Amniotic epithelial cell (primary cell): ENCODE data around the gene JAKMIP2.

Experiments
- DNase-seq: peaks from one replicate; pipeline ENCODE4 v3.0.0-alpha.2; 2010; ENCODE audit warnings: low read depth

Gene JAKMIP2

DNA sequence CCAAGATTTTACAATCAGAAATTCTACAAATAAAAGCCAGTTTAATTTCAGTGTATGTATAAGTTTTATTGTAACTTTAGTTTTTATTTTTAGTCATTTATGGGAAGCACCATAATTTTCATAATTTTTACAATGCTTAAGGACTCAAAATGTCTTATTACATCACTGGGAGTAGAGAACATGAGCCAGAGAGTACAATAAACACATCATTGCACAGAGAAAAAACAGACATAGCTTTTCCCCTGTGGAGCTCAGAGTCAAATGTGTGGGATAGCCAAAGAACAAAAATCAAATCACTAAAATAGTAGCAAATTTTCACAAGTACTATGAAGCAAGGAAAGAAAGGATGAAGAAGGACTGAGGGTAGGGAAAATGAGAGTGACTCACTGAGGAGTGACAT, 5.5 kb upstream of the JAKMIP2 start:
- DNase-seq, result no peak

DNA sequence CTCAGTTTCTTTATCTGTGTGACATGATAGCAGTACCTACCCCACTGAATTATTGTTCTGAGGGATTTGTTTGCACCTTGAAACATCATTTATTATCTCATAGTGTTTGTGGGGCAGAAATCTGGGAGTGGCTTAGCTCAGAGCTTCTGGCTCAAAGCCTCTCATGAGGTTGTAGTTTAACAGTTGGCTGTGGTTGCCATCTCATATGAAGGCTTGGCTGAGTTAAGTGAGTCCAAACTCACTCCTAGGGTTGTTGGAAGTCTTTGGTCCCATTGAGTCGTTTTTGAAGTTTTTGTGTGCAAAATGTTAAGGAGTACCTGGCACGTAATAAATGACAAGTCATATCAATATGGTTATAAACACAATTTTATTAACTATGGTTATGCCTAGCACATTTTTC, 3.6 kb upstream of the JAKMIP2 start:
- no peak for DNase-seq

DNA sequence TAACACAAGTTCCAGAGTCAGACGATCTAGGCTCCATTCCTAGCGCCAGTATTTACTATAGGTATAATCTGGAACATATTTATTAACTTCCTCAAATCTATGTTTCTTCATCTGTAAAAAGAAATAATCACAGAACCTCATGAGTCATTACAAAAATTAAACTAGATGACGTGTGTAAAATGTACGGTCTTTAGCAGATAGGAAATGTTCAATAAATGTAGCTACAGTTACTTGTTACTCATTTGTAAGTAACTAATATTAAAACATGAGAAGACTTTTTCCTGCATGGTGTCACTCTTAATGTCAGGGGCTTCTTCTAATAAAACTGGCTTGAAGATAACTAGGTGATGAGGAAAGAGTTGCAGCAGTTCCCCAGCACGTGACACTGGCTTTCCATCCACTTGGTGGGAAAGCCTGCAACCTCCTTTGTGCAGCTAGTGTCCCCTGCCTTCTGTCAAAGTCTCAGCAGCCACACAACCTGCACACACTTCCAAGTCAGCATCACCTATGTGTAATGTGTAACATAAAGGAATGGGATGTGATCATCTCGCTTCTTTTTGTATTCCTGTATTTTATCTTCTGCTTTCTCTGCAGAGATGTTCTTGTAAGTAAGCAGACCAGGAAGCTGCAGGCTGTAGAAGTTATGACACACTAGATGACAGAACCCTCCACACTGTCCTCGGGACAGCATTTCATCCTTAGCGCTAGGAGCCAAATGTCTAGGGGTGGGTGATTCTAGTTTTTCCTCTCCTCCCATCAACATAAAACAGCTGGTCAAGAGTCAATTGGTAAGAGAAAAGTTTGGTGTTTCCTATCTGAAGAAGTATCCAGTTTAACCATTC, 1.8 kb upstream of the JAKMIP2 start:
- DNase-seq, result no peak

DNA sequence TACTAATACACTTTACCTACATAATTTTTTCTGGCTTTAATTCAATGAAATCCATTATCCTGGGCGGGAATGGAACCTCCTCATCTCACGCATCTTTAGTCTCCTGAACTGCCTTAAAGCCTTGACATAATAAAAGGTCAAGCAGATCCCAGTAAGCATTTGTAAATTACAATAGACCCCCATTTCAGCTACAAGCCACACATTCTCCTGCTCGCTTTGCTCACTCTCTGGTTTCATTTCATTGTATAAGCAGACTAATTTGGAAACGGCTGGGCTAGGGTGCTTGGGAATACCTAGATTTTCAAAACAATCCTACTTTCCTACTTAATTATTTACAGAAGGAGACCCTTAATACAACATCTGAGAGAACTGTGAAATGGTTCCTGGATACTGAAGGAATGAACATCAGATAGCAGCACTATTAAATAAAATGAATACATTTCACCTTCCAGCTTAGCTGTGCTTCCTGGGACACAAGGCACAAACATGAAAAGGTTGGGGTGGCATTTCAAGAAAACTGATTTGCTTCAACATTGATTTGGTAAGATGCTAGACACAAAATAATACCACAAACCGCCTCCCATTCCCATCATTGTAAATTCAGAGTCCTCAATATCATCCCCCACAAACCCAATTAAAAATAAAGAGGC, 1.5 kb downstream of the JAKMIP2 start:
- DNase-seq, result no peak

DNA sequence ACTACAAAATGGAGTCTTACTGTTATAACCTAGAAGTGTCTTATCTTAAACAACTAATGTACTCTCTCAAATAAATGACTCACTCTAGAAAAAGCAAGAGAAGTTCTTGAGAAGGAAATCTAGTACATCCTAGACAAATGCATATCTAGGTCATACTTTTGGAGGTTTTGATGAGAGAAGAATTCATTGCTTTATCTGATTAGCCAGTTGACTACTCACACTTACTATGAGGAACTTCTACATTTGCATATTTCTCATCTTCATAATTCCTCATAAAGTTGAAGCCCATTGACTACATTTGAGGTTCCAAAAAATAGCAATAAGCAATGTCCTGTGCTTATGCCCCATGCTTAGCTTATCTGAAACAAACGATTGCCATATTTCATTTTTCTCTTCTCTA, 2.8 kb downstream of the JAKMIP2 start:
- peak; percentile 1 for DNase-seq

DNA sequence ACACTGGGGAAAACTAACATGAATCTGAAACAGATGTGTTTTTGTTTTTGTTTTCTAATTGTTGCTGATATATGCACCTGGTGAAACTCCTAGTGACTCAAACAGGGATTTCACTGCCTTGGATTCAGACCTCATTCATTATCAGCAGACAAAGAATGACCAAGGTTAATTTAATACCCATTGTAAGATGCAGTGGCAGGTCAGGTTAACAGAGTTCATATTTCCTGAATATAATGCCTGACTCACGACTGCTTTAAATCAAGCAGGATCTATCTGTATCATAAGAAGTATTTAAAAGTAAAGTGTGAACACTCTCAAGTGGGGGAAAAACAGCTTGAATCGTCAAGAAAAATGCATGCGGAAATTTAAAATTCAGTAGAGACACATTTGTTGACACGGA, 5.5 kb downstream of the JAKMIP2 start:
- DNase-seq, result no peak

DNA sequence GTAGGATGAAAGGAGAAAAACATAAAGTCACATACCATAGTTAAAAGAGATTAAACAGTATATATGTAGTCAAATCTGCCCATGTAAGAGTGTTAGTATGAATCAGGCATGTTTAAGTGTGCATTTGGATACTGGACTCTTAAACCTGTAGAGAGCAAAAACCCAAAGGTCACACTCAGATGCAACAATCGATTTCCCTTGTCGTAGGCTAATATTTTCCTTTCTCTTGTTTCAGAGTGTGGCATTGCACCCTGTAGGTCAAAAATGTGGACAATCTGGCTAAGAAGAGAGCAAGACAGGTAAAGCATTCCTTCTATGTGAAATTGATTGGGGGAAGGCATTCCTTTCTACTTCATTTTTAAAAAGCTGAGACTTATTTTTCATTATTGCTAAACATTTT, 8.9 kb downstream of the JAKMIP2 start:
- no peak for DNase-seq

DNA sequence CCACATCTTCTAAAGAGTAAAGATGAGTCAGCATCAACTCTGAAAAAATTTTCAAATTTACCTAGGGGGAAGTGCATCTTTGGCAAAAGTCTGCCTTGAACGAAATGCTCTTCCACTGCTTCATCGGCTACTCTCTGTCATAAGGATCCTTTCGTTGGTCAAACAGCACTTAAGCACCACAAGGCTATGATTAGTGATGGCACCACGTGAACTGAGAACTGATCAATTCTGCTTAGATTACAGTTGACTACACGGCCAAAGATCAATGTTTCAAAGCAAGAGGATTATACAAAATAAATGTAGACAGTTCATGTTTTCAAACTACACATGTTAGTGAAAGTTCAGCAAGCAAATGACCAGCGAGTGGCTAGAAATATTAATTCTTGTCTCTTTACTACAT, 9.4 kb downstream of the JAKMIP2 start:
- no peak for DNase-seq

DNA sequence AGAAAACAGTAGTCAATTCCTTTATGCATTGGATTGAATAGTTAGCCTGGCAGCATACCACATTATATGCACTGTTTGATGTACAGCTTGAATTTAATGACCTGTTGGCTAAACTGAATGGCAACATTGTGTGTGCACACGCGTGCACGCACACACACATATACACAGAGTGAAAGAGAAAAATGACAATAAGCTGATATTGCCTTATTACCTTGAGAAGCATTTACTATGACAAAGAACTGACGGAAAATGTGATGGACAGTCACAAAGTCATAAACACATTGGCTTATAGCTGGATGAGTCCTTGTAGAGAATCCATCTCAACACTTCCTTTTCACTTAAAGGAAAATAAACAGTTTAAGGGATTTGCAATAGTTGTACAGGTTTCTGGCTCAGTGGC, 15.5 kb downstream of the JAKMIP2 start:
- no peak for DNase-seq

DNA sequence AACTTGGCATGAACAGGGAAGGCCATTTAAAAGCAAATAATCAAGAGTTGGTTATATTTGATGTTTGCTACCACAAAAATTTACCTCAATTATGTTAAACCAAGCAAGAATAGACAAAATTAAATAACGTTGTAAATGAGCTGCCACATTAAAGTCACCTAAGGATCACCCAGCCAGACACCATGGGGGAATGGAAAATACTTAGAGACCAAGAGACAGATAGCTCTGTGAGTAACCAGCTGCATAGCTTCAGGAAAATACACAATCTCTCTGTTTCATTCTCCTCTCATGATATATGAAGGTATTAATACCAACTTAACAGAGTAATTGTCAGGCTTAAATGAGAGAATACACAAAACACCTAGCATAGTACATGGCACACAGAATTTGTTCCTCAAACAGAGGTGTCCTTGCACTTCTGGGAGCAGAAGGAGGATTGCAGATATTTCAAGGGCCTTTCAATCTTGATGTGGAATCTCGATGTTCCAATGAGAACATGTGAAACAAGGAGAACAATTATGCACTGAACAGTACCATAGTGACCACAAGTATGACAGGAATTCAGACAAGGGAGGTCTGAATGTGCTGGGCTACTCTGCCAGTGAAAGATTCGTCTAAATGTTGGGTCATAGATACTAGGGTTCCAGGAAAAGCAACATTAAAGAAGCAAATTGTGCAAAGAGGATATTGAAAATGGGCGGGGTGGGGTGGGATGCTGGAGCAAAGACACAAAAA, 18.6 kb downstream of the JAKMIP2 start:
- peak; percentile 85 for DNase-seq

DNA sequence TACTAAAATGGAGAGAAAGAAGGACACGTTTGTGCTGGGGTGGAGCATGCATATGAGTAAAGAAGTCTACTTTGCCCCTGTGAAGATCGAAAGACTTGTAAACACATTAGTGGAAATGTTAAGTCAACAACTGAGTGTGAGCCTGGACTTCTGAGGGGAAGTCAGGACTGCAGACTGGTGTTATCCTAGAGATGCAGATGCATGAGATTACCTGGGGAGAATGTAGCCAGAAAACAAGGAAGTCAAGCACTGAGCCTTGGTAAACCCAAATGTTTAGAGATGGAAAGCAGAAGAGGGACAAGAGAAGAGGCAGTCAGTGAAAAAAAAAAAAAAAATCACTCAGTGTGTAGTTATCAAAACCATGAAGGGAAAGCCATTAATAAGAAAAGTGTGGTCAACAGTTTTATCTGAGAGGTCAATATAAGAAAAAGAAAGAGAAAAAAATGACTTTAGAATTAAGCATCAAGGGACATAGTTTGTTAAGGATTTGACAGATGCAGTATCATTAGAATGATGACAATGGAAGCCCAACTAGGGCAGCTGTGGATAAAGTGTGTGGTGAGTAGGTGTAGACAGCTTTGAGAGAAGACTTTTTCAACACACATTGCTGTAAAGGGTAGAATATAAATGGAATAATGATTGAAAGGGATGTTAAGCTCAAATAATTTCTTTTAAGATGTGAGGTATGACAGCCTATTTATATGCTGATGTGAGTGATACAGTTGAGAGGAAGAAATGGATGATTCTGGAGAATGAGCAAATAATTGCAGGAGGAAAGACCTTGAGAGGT, 22.2 kb downstream of the JAKMIP2 start:
- no peak for DNase-seq

DNA sequence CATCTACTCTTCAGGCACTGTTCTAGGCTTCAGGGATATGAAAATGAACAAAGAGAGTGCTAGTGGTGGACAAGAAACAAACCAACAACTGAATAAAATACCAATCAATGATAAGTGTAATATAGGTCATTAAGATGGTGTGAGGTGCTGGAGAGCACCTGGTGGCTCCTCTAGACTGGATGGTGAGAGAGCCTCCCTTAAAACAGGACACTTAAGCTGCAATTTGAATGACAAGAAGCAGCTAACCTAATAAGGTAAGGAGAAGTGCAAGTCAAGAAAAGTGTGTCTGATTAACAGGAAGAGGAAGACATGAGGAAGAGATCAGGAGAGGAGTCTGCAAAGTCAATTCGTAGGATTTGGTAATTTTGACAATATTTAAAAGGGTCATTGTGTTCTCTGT, 23.1 kb downstream of the JAKMIP2 start:
- DNase-seq, result no peak

DNA sequence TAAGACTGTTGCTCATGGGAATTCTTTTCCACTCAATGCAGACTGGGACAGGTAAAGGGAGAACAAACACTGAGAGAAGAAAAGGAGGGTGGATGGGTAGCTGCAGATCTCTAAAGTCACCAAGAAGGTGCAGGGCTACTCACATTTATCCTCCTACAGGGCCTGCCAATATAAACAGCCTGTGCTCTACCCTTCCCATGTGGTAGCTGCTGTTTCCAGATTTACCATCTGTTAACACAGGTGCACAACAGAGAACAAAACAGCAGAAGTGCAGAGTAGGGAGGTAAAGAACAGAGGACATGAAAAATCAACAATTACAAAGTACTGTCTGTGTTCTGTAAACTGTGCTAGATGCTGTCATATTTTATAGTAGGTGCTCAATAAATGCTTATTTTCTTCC, 26.0 kb downstream of the JAKMIP2 start:
- DNase-seq, result no peak

DNA sequence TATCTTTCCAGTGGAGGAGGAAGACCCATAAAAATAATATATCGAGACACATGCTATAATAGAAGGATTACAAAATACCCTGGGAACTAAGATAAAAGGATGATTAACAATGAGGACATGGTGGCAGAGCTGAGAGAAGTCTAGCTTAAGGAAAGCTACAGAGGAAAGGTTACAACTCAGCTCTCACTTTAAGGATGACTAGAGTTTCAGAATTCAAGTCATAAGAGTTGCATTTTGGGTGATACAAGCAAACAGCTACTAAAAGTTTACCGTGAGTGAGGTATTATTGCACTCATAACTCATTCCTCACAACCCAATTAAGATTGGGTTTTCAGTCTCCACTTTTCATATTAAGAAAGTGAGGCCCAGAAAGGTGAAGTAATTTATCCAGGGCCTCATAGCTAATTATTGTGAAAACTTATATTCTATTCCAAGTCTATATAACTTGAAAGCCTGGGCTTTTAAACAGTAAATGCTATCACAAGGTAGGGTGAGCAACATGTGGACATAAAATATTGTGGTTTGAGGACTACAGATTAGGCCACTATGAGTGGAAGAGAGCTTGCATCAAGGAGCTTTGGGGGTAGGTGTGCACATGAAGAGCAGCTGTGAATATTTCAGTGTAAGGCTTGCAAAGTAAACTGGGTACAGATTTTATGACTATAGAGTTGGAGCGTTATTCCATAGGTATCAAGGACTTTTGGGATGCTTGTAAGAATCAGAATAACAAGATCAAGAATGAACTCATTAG, 28.0 kb downstream of the JAKMIP2 start:
- peak; percentile 2 for DNase-seq

DNA sequence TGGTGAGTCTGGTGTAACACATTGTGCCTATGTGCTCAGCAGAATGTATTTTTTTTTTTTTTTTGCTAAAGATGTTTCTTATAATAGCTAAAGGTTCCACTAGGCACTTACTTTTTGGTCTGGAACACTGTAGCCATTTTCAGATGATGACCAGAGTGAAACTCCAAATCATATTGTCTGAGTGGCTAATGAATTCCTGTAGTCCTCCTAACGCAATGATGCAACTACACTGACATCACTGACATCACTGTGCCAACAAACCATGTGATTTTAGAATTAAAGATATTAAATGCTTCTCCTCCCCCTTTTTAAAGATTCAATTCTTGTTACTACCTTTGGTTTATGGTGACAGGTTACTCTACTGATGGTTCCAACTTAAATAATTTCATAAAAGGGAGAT, 28.8 kb downstream of the JAKMIP2 start:
- peak; percentile 8 for DNase-seq

DNA sequence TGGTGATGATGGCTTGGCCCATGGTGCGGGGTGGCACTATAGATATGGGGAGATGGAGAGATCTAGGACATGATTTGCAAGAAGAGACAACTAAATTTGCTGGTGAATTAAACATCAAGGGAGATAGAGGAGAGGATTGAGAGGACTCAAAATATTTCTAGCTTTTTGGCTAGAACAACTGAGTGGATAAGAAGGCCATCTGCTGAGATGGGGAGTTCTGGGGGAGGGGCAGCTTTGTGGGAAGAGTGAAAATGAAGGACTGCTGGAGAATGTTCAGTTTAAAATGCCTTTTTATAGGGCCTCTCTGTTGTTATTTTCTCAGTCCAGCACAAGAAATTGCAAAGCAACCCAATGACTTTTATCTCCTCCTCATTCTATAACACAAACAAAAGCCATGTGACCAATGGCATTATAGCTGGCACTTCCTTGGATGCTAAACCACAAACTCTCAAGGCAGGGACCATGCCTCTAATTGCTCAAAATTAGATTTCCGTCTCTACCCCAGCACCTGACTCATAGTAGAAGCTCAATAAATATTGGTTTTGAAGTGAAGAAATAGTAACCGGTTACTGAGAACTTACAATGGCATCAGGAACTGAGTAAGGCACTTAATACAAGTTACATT, 29.8 kb downstream of the JAKMIP2 start:
- no peak for DNase-seq

DNA sequence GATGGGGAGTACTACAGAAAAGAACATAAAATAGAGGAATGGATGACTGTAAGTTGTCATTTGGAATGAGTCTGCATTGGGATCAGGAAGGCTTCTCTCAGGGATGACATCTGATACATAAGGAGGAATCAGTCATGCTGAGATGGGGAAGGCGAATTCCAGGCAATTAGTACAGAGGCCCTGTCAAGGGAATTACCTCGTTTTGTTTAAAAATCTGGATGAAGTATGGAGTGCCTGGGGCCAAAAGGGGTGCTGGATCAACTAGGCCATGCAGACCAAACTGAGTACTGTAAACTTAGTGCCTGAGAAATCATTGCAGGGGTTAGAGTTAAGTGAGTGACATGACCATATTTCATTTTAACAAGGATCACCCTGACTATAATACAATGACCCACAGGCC, 30.5 kb downstream of the JAKMIP2 start:
- no peak for DNase-seq

DNA sequence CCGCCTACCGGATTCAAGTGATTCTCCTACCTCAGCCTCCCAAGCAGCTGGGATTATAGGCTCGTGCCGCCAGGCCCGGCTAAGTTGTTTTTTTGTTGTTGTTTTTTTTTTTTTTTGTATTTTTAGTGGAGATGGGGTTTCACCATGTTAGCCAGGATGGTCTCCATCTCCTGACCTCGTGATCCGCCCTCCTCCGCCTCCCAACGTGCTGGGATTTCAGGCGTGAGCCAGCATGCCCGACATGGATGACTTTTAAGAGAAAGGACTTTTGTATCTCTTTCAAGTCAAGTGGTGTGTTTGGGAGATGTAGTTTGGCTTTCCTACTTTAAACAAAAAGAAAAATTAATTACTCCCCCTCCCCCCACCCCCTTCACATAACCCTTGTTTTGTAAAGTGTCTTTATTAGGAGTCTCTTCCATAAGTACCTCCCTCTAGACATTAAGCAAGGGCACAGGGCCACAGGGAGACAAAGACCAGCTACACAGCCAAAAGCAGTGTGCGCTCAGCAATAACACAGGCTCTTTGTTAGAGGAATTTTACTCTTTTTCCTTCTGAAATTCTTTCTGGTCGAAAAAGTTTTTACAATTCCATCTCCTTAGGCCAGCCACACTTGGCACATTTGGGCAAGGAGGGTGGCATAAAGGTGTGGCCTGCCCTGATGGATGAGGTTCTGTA, 31.2 kb downstream of the JAKMIP2 start:
- DNase-seq, result no peak

DNA sequence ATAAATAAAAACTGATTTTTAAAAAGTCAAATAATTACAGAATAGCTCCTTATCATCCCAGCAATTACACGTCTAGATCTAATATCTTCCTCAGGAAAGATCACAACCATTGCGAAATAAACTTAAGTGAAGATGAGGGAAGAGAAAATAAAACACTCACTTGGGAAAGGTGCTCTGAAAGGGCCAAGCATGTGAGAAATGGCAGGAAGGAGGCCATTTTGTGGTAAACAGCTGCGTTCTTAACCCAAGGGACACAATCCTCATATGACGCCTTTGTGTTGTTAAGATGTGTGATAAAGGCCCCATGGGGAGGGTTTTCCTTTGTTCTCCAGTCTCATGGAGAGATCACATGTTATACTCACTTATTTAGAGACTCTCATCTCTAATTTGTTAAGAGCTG, 32.5 kb downstream of the JAKMIP2 start:
- DNase-seq, result peak; percentile 6

DNA sequence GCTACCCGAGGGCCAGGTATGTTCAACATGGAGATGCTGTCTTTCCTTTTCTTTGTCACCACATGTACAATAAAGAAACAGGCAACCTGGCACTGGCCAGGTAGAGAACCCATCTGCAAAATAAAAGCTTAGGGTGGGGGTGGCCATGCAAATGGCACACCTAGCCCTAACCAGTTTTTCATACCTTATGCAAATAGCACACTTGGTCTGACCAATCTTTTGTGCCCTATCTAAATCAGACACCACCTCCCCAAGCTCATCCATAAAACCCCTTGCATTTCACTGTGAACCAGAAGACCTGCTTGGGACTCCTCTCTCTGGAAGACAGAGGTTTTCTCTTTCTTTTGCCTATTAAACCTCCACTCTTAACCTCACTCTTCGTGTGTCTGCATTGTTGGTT, 33.9 kb downstream of the JAKMIP2 start:
- no peak for DNase-seq

DNA sequence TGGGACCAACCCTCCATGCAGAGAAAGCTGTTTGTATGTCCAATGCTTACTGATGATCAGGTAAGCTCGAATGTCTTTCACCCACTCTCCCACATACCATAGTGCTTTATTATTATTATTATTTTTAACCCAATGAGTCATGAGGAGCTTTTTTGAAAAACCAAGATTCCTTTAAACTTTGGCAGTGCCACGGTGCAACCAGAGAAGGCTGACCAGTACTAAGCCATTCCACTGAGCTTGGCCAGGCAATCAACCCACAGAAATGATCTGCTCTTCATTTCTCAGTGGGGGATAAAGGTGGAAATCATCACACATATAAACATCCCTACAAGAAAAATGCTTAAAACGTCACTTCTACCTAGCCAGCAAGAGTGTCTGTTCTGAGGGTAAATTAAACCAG, 35.5 kb downstream of the JAKMIP2 start:
- DNase-seq, result no peak
